GM21381 (cell line): ENCODE results near the gene GPSM1.

ENCODE experiments used
- ATAC-seq: cut with Tn5 transposase; IDR thresholded peaks from one replicate; pipeline ENCODE4 v1.9.1; 2021; ENCODE audit warnings: mild to moderate bottlenecking, moderate library complexity; ENCODE audit not compliant: unreplicated experiment

Gene GPSM1

DNA sequence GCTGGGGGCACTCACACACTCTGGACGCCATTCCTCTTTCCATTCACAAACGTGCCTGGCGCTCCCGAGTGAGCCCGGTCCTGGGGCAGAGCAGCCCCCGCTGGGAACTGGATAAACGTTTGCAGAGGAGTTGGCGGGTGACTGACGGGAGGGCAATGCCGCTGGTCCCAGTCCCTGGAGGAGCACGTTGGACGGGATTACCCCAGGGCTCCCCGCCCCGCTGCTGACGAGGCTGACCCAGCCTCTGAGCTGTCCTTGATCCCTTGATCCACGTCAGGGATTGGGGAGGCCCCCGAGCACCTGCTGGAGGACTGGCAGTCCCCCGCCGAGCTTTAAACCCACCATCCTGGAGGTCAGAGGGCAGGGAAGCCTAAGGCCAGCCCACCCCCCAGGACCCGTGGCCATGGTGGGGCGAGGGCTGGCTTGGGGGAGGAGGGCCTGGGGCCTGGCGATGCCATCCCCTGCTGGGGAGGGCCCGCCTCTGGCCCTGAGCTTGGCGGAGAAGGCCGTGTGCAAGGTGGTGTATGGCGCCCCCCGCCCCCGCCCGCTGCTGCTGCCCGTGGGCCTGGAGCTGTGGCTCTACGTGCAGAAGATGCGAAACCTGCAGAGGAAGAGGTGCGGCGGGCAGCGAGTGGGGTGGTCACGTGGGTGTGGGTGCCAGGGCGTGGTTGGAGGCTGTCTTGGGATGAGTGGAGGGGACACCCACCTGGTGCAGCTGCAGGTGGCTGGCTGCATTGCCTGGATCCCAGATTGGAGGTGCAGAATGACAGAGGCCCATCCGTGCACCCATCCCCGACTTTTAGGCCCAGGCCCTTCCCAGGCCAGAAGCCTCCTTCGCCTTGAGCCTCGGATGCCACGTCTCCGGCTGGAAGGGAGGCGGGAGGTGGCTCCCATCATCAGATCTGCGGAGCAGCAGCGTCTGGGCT lies 4.5 kb downstream of the GPSM1 start:
- ATAC-seq, result no peak

DNA sequence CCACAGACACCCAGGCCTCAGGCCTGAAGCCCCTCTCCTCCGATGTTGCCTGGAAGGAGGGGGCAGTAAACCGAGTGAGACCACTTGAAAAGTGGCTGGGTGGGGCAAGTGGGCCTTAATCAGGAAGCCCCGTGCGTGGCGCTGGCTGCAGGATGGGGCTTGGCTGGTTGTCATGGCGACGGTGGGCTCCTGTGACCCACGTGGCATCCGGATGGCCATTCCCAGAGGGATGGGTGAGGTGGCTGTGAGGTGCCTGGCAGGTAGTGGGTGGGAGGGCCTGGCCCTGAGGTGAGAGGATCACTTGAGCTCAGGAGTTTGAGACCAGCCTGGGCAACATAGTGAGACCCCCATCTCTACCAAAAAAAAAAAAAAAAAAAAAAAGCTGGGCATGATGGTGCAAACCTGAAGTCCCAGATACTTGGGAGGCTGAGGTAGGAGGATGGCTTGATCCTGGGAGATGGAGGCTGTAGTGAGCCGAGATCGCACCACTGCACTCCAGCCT lies 5.2 kb downstream of the GPSM1 start:
- no peak for ATAC-seq

DNA sequence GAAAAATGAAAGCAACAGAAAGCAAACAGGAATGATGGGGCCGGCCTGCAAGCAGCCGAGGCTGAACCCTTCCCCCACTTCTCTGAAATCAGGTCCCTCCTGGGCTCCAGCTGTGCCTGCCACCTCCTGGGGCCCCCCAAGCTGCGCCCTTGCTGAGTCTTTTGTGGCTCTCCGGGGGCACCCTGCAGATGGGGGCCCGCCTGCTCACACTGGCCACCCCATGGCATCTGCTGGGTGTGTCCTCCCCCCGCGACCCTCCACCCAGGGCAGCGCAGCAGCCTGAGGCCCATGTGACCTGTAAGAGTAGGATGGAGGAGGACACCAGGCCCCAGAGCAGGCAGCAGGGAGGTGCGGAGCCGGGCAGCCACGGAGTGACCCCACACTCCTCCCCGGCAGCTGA lies 5.7 kb downstream of the GPSM1 start:
- ATAC-seq, result no peak

DNA sequence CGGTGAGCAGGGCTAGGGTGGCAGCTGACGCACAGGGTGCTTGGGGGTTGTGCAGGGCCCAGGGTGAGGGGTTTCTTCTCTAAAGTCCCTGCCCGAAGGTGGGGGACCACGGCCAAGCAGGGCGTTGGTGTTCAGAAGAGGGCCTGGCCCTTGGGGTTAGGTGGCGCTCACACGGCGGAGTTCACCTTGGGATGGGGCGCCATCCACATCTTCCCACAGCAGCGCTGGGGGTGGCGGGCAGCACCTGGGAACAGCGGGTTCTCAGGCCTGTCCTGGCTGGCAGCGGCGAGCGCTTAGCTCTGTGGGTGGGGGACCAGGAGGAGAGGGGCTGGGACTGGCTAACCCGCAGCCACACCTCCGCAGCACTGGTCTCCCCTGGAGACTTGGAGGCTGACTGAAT lies 6.1 kb downstream of the GPSM1 start:
- ATAC-seq, result no peak

DNA sequence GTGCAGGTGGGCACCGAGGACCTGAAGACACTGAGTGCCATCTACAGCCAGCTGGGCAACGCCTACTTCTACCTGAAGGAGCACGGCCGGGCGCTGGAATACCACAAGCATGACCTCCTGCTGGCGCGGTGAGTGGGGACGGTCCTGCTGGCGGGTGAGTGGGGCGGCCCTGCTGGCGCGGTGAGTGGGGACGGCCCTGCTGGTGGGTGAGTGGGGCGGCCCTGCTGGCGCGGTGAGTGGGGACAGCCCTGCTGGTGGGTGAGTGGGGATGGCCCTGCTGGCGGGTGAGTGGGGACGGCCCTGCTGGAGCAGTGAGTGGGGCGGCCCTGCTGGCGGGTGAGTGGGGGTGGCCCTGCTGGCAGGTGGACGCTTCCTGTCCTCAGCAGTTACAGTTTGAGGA lies 7.2 kb downstream of the GPSM1 start:
- no peak for ATAC-seq

DNA sequence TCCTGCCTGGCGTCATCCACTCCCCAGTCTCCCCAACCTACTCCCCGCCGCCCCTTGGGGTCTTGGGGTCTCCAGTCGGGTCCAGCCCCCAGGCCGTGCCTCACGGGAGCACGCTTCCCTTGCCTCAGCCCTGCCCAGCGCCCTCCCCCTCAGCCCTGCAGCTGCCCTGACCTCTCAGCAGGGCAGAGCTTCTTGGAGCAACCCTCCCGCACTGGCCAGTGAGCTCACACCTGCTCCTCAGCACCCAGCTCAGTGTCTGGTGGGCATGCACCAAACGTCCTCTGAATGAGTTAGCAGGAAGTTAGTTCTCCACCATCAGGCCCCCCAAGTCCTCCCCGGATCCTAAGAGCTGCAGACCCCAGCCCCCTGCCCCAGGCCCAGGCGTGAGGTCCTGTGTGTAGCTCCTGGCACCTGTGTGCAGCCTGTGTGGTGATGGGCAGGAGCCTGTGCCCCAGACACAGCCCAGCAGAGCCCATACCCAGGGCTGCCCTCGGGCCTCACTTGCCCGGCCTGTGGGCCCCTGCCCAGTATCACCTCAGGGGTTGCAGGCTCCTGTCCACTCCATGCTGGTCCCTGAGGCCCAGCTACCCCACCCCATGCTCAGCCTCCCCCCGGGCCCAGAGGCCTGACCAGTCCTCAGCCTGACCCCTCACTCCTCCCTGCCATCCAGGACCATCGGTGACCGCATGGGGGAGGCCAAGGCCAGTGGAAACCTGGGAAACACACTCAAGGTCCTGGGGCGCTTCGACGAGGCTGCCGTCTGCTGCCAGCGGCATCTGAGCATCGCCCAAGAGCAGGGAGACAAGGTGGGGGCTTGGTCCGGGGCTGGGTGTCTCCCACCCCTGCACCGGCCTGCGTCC lies 8.2 kb downstream of the GPSM1 start:
- no peak for ATAC-seq

DNA sequence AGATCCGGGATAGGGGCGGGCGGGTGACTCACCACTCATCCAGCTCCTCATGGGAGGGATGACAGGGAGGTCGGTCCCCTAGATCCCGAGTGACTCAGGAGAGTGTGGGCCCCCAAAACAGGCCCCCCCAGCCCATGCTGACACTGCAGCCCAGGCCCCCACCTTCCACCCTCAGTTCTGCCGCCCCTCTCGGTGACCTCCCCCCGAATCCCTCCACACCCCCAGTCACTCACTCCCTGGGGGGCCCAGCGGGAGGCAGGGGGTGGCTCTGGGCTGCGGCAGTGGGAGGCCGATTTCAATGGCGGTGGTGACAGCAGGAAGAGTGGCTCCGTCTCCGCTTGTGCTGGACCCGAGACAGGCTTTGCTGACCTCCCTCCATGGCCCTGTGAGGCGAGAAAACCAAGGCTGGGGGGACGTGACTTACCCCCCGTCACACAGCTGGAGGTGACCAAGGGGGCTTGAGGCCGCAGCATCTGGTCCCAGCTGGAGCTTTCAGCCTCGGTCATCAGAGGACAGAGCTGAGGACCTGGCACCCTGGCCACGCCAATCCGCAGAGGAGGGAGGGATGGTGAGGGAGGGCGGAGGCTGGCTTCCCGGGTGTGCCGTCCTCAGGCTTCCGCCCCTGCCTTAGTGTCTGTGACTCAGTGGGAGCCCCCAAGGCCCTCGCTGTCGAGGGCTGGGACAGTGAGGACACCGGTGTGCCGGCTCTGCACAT lies 9.0 kb downstream of the GPSM1 start:
- ATAC-seq, result no peak

DNA sequence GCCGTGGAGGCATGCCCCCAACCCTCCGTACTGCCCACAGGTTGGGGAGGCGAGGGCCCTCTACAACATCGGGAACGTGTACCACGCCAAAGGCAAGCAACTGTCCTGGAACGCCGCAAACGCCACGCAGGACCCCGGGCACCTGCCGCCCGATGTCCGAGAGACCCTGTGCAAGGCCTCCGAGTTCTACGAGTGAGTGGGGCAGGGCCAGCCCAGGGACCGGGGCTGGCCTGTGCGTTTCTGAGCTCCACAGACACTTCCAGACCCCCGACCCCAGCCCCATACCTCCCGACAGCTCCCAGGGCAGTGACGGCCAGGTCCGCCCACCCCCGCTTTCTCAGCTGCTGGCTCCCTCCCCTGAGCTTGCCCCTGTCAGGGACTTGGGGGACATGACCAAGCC lies 9.5 kb downstream of the GPSM1 start:
- ATAC-seq, result no peak

DNA sequence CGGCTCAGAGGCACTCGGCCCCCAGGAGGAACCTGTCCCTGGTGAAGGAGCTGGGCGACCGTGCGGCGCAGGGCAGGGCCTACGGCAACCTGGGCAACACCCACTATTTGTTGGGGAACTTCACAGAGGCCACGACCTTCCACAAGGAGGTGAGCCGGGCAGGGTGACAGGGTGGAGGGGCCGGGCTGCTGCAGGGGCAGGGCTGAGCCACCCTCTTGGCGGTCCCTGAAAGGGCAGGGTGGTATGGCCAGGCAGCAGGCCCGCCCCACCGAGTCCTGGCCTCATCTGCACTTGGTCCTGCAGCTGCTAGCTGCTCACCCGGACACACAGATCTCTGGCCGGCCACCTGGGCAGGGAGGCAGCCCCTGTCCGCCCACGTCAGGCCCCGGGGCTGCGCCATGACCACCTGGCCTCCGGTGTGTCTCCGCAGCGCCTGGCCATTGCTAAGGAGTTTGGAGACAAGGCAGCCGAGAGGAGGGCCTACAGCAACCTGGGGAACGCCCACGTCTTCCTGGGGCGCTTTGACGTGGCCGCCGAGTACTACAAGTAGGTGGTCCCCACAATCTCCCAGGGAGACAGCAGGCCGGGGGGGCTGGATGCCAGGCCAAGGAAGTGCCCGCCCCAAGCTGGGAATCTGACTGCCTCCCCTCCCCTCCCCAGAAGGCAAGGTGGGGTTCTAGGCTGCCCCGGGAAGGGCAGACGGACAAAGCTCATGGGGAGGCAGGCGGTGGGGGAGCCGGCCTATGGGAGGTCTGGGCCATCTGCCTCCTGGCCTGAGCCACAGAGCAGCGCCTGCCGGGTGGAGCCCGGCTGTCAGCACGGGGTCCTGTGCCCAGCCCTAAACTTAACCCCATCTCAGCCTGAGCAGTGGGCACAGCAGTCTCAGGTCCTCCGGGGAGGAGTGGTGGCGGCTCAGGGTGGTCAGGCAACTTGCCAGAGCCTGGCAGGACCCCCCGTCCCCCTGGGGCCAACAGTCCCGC lies 10.4 kb downstream of the GPSM1 start:
- ATAC-seq, result no peak

DNA sequence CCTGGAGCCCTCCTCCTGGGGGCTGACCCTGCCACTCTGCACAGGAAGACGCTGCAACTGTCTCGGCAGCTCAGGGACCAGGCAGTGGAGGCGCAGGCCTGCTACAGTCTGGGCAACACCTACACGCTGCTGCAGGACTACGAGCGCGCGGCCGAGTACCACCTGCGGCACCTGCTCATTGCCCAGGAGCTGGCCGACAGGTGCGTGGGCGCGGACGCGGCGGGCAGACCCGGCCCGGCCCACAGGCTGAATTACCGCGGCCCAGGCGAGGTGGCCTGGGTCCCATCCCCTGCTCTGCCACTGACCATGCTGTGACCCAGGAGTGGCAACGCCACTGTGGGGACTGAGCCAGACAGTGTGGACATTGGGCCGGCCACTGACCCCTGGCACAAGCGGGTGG lies 11.2 kb downstream of the GPSM1 start:
- no peak for ATAC-seq

DNA sequence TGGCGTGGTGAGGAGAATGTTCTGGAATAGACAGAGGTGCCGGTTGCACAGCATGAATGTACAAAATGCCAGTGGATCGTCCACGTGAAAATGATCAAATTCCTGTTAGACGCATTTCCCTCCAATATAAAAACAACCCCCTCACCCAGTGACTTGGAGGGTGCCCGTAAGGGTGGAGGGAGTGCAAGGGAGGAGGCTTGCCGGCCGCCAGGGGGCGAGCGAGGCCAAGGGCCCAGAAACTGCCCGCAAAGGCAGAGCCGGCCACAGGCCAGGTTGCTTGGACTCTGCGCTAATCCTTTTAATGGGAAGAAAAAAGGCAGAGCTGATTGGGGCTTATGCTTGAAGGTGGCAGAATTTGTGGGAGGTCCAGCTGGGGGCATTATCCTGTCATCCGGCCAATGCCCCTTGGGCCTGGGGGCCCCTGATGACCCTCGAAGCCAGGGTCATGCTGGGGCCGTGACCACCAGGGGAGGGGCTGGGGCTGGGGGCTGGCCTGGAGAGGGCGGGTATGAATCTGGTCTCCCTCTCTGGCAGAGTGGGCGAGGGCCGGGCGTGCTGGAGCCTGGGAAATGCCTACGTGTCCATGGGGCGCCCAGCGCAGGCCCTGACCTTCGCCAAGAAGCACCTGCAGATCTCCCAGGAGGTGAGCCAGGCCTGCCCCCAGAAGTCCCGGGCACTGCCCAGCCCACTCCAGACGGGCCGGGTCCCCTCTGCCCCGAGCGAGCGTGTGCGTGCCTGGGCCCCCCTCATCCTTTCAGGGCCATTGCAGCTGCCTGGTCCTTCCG lies 12.0 kb downstream of the GPSM1 start:
- ATAC-seq, result no peak

DNA sequence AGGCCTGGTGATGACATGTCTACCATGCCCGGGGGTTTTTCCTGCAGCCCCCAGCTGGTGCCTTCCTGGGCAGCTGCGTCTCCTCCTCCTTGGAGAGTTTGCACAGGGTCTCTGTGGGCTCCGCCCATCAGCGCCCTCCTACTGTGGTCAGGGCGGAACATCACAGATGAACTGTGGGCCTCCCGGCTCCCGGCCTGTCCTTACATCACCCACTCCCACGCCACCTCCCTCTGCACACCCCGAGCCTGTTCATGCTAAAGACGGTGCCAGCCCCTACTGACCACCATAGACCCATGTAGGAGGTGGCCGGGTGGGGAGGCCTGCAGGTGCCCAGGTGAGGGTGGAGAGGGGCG lies 12.6 kb downstream of the GPSM1 start:
- no peak for ATAC-seq

DNA sequence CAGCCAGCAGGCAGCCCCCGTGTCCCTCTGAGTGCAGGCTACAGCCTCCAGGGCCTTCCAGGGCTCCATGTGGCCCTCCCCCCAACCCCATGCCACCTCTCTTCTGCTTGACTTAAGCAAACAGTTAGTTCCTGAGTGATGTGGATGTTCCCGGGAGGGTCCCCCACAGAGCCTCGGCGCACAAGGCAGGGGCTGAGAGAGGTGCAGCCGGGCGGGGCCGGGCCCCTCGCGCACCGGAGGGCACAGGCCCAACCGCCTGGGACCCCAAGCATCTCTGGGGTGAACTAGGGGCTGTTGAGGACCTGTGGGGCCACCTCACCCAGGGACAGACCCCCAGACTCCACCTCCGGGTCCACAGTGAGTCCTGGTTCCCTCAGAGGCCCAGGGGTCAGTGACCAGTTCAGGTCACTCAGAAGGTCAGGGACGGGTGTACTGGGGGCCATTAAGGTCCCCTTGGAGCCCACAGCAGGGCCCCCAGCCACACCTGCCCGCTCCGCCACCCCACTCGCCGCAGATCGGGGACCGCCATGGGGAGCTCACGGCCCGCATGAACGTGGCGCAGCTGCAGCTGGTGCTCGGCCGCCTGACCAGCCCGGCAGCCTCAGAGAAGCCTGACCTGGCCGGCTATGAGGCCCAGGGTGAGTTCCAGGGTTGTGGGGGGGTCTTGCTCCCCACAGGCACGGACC lies 13.2 kb downstream of the GPSM1 start:
- no peak for ATAC-seq

DNA sequence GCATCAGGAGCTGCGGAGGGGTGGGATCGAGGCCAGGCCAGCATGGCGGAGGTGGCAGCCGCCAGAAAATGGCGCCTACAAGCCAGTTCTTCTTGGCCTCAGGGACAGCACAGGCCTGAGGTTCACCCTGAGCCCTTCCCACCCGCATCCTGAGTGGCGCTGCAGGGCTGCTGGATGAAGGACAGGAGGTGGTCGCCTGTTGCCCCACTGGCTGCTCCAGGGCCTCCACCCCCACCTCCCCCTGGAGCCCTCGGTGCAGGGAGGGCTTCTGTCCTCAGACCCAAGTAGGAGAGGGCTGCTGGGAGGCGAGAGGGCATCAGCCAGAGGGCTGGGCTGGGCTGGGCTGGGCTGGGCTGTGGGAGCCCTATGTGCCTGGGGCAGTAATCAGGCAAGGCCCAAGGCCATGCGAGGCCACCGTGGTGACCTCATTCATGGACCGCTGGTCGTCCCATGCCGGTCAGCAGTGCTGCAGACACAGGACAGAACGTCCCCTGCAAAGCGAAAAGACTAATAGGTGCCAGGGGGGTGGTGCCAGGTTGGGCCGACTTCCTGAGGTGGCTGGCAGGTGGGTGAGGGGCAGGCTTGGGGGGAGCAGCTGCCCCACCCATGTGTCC lies 13.8 kb downstream of the GPSM1 start:
- no peak for ATAC-seq

DNA sequence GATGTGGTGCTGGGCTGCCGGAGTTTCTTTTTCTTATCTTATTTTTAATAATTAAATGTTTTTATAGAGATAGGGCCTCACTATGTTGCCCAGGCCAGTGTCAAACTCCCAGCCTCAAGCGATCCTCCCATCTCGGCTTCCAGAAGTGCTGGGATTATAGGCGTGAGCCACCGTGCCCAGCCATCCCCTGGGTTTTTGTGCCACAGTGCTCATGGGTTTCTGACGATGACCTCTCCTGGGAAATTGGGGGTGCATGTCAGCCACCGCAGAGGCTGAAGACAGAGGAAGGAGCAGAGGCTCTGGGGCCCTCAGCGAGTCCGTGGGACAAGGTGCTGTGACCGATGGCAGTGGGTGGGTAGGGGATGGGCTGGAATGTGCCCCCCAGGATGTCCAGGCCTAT lies 14.4 kb downstream of the GPSM1 start:
- no peak for ATAC-seq

DNA sequence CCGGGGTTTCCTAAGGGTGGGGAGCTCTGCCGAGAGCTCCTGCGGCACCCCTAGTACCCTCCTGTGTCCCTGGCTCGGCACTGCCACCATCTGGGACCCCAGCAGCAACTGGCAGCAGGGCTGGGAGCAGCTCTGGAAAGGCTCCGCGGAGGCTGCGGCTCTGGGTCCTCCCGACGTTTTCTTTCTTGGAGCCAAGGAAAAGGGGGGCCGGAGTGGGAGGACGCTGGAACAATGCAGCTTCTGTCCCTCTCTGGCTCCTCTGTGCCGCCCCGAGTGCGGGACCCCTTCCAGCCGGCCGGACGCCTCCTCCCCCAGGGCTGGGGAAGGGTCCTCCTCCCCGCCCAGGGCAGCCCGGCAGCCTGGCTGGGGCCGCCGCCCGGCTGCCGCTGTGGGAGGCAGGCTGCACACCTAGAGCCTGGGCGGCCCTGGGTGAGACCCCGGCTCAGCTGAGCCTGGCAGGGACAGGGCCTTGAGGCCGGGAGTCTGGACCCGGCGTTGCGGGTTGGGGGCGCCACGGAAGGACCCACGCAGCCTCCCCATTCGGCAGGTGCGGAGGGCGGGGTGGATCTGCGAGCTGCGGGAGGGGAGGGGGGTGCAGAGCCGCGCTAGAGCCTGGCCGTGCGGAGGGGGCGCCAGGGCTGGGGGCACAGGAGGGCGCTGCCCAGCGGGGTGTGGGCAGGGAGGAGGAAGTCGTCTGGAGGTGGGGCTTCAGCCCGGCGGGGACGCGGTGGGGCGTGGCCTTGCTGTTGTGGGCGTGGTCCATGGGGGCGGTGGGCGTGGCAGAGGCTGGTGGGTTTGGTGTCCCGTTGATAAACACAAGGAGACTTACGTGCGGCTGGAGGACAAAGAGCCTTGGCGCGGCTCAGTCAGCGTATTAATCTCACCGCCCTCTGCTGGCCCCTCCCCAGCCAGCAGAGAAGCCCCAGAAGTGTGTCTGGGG lies 15.1 kb downstream of the GPSM1 start:
- no peak for ATAC-seq
